H1 (cell line): ENCODE results near the gene UBE2E2. TPM values are rescaled to one million over a fixed set of nuclear protein-coding genes. Genes with fewer than 3 reads are reported as not detected.
A peak's percentile ranks its signal among the peaks of the same experiment; 100 is the strongest.

Source experiments
- CTCF ChIA-PET: fragments of 300-600 bp; sonication (Branson Sonifier 250); formaldehyde crosslinking; loops from one replicate; lab custom pipeline; 2021; ENCODE audit not compliant: partially characterized antibody; lab: Charles Lee
- POLR2A ChIA-PET: fragments of 300-600 bp; sonication (Branson Sonifier 250); formaldehyde crosslinking; loops from one replicate; lab custom pipeline; 2021; ENCODE audit warnings: inconsistent platforms; ENCODE audit not compliant: partially characterized antibody; lab: Charles Lee
- DNase-seq, 2 experiments: peaks; one replicate each; pipeline versions ENCODE4 v3.0.0 to v3.0.0-alpha.2; 2010 to 2022; ENCODE audit warnings: low spot score in 2 of 2, low read depth in 1 of 2, mixed read lengths in 1 of 2
- FAIRE-seq: peaks from 2 replicates; lab custom pipeline; 2011; peaks lifted over from hg19 to GRCh38; lab: Jason Lieb, UNC
- H2AFZ ChIP-seq: 2 replicates; pipeline ENCODE4 v1.8.1; 2012; ENCODE audit warnings: low read length, inconsistent platforms
- H2AK5ac ChIP-seq: 2 replicates; pipeline ENCODE4 v1.6.1; 2013; ENCODE audit warnings: low read depth, low read length
- H2BK120ac ChIP-seq: replicated peaks from 2 replicates; pipeline ENCODE3; 2013; ENCODE audit warnings: low read depth, low read length, inconsistent platforms
- H2BK12ac ChIP-seq: 2 replicates; pipeline ENCODE4 v1.6.1; 2013; ENCODE audit warnings: low read depth, low read length
- H2BK15ac ChIP-seq: 2 replicates; pipeline ENCODE4 v1.6.1; 2013; ENCODE audit warnings: low read length
- H2BK20ac ChIP-seq: 2 replicates; pipeline ENCODE4 v1.6.1; 2013; ENCODE audit warnings: low read length
- H2BK5ac ChIP-seq: 2 replicates; pipeline ENCODE4 v1.6.1; 2013; ENCODE audit warnings: low read depth, low read length
- H3K14ac ChIP-seq: 2 replicates; pipeline ENCODE4 v1.6.1; 2013; ENCODE audit warnings: inconsistent platforms; ENCODE audit not compliant: insufficient read length
- H3K18ac ChIP-seq: 2 replicates; pipeline ENCODE4 v1.6.1; 2013; ENCODE audit warnings: low read length; ENCODE audit errors: extremely low read depth
- H3K23ac ChIP-seq: 2 replicates; pipeline ENCODE4 v1.6.1; 2013; ENCODE audit warnings: inconsistent platforms; ENCODE audit not compliant: insufficient read length
- H3K23me2 ChIP-seq: 2 replicates; pipeline ENCODE4 v1.6.1; 2013; ENCODE audit warnings: low read depth, low read length
- H3K27ac ChIP-seq: 2 replicates; pipeline ENCODE4 v1.6.1; 2011; ENCODE audit warnings: low read depth, low read length, inconsistent platforms
- H3K27me3 ChIP-seq, 4 experiments: replicated peaks in 1 of 4; 1 replicate in 1 of 4; 2 replicates in 3 of 4; pipeline versions ENCODE4 v1.6.1 to v1.8.1; 2011 to 2013; ENCODE audit warnings: low read length in 3 of 4, mild to moderate bottlenecking in 3 of 4, inconsistent platforms in 2 of 4, mixed read lengths in 2 of 4, moderate library complexity in 1 of 4; ENCODE audit not compliant: control insufficient read depth in 3 of 4, insufficient read depth in 3 of 4; ENCODE audit errors: extremely low read depth in 1 of 4
- H3K36me3 ChIP-seq, 4 experiments: 2 replicates each; pipeline versions ENCODE4 v1.6.1 to v1.8.1; 2011 to 2013; ENCODE audit warnings: mild to moderate bottlenecking in 4 of 4, low read length in 3 of 4, moderate library complexity in 2 of 4, control low read depth in 1 of 4, inconsistent platforms in 1 of 4; ENCODE audit not compliant: insufficient read depth in 4 of 4, control insufficient read depth in 2 of 4
- H3K4ac ChIP-seq: replicated peaks from 2 replicates; pipeline ENCODE3; 2013; ENCODE audit warnings: low read length, low read depth, mixed read lengths, inconsistent platforms; ENCODE audit not compliant: insufficient read length
- H3K4me1 ChIP-seq, 4 experiments: replicated peaks in 1 of 4; 1 replicate in 1 of 4; 2 replicates in 3 of 4; pipeline versions ENCODE4 v1.6.1 to v1.8.1; 2011 to 2013; ENCODE audit warnings: low read length in 3 of 4, inconsistent platforms in 2 of 4, mixed read lengths in 1 of 4; ENCODE audit not compliant: insufficient read depth in 4 of 4, control insufficient read depth in 3 of 4
- H3K4me2 ChIP-seq, 2 experiments: 2 replicates each; pipeline versions ENCODE4 v1.6.1 to v1.8.1; 2011 to 2013; ENCODE audit warnings: low read depth in 2 of 2, low read length in 2 of 2, control low read depth in 1 of 2, inconsistent platforms in 1 of 2, mild to moderate bottlenecking in 1 of 2; ENCODE audit not compliant: insufficient read depth in 1 of 2
- H3K4me3 ChIP-seq, 4 experiments: fragments of 200-600, 300-600 bp in 1 of 4; sonication (generic), shearing (Covaris generic), sonication (Bioruptor Twin) in 1 of 4; 2 replicates each; pipeline versions ENCODE4 v1.5.1 to v1.8.1; 2011 to 2016; ENCODE audit warnings: low read length in 4 of 4, low read depth in 3 of 4, control low read depth in 2 of 4, inconsistent platforms in 2 of 4, mild to moderate bottlenecking in 2 of 4, mixed read lengths in 1 of 4, moderate library complexity in 1 of 4; ENCODE audit not compliant: insufficient read depth in 2 of 4; ENCODE audit errors: extremely low read depth in 1 of 4
- H3K56ac ChIP-seq: replicated peaks from 2 replicates; pipeline ENCODE3; 2013; ENCODE audit warnings: low read depth, mild to moderate bottlenecking, mixed read lengths, low read length, inconsistent platforms; ENCODE audit not compliant: insufficient read length
- H3K79me1 ChIP-seq: 2 replicates; pipeline ENCODE4 v1.6.1; 2013; ENCODE audit warnings: low read depth, low read length, control low read depth
- H3K79me2 ChIP-seq, 2 experiments: 2 replicates each; pipeline versions ENCODE4 v1.6.1 to v1.8.1; 2012 to 2013; ENCODE audit warnings: low read length in 2 of 2, mild to moderate bottlenecking in 2 of 2, inconsistent platforms in 1 of 2; ENCODE audit not compliant: insufficient read depth in 2 of 2, control insufficient read depth in 1 of 2
- H3K9ac ChIP-seq, 4 experiments: replicated peaks in 1 of 4; 1 replicate in 1 of 4; 2 replicates in 3 of 4; pipeline versions ENCODE4 v1.6.1 to v1.8.1; 2011 to 2013; ENCODE audit warnings: low read depth in 3 of 4, low read length in 3 of 4, control low read depth in 2 of 4, mild to moderate bottlenecking in 2 of 4, moderate library complexity in 2 of 4, inconsistent platforms in 1 of 4; ENCODE audit errors: extremely low read depth in 1 of 4
- H3K9me3 ChIP-seq, 2 experiments: 2 replicates each; pipeline versions ENCODE4 v1.6.1 to v1.8.1; 2012 to 2013; ENCODE audit warnings: mild to moderate bottlenecking in 2 of 2, moderate library complexity in 2 of 2, control low read depth in 1 of 2, inconsistent platforms in 1 of 2, low read depth in 1 of 2, low read length in 1 of 2, mixed read lengths in 1 of 2; ENCODE audit not compliant: insufficient read depth in 2 of 2
- H4K20me1 ChIP-seq, 2 experiments: replicated peaks in 1 of 2; 2 replicates each; pipeline versions ENCODE3 to v1.8.1; 2011 to 2013; ENCODE audit warnings: inconsistent platforms in 2 of 2, low read length in 2 of 2, mild to moderate bottlenecking in 1 of 2; ENCODE audit not compliant: insufficient read depth in 2 of 2, control insufficient read depth in 1 of 2
- H4K5ac ChIP-seq: 2 replicates; pipeline ENCODE4 v1.6.1; 2013; ENCODE audit warnings: low read length, low read depth, mixed read lengths, inconsistent platforms; ENCODE audit not compliant: insufficient read length
- H4K8ac ChIP-seq: 2 replicates; pipeline ENCODE4 v1.8.0; 2013; ENCODE audit warnings: mild to moderate bottlenecking, moderate library complexity, low read length, inconsistent platforms; ENCODE audit not compliant: insufficient read depth; ENCODE audit errors: extremely low read depth
- H4K91ac ChIP-seq: replicated peaks from 2 replicates; pipeline ENCODE3; 2013; ENCODE audit warnings: low read length, mixed read lengths, inconsistent platforms; ENCODE audit not compliant: insufficient read length
- EGR1 ChIP-seq: IDR thresholded peaks from 2 replicates; pipeline ENCODE4 v1.6.1; 2011; ENCODE audit warnings: low read depth, low read length, borderline replicate concordance
- EP300 ChIP-seq, 2 experiments: IDR thresholded peaks; 1 replicate in 1 of 2; 2 replicates in 1 of 2; pipeline ENCODE4 v1.6.1; 2011 to 2012; ENCODE audit warnings: low read depth in 2 of 2, low read length in 2 of 2, mild to moderate bottlenecking in 2 of 2, borderline replicate concordance in 1 of 2, inconsistent platforms in 1 of 2, moderate library complexity in 1 of 2
- SIX5 ChIP-seq: IDR thresholded peaks from 2 replicates; pipeline ENCODE4 v1.6.1; 2011; ENCODE audit warnings: mild to moderate bottlenecking, low read depth, low read length
- YY1 ChIP-seq: IDR thresholded peaks from 2 replicates; pipeline ENCODE4 v1.6.1; 2011; ENCODE audit warnings: low read depth, mild to moderate bottlenecking, low read length
- WGBS, 2 experiments: shearing (Covaris generic) in 1 of 2; methylation state at CpG; one replicate each; pipeline versions ENCODE4 v1.1.6 to v1.1.7; 2013 to 2015; ENCODE audit warnings: low lambda C conversion rate in 2 of 2, mixed read lengths in 2 of 2, inconsistent platforms in 1 of 2, low coverage in 1 of 2, missing lambda C conversion rate in 1 of 2; ENCODE audit not compliant: insufficient replicate concordance in 2 of 2, insufficient coverage in 1 of 2, insufficient read length in 1 of 2; ENCODE audit errors: extremely low coverage in 1 of 2, missing lambda C conversion rate in 1 of 2; 5-methylcytosine and 5-hydroxymethylcytosine counted together
- polyA plus RNA-seq, 7 experiments: library from polyadenylated mRNA; depleted of rRNA in 3 of 7; stranded (reverse) in 5 of 7; unstranded in 2 of 7; fragments of >200 nt in 5 of 7; fragments of 200-250 nt in 2 of 7; gene quantifications; 1 replicate in 5 of 7; 2 replicates in 1 of 7; 4 replicates in 1 of 7; pipeline versions ENCODE4 v1.2.1 to v1.2.3, GENCODE V29; 2011 to 2013; ENCODE audit warnings: missing spikeins in 2 of 7, mixed read lengths in 2 of 7
- total RNA-seq: library from RNA; stranded (reverse); fragmentation: NEBNext Ultra II Directional; extraction: Animal tissue kit (Norgen Biotek cat#: 25700); gene quantifications from 2 replicates; pipeline ENCODE4 v1.2.1, GENCODE V29; 2021

The UBE2E2 gene
- total and polyA plus RNA-seq, 2 of the 8 experiments (the other 6 are each of a cell fraction or from before 2014, with no cell fraction given), result 57.6 to 70.6 TPM

DNA sequence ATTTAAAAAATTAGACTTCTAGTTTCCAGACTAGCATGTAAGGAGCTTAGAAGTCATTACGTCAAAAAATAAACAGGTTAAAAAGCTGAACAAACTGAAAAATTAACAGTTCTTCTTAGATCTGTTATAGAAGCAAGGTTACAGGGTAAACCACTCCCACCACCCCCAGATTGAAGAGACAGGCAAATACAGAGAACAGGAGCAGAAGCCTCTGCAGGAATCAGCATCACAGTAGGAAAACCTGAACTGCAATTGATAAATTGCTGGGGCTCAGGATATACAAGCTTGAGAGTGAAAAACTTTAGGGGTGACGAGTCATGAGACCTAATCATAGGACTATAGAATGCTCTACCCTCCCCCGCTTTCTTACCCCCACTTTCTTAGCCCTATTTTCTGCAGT is 222.3 kb downstream of the UBE2E2 start:
- H3K27me3 ChIP-seq, result no peaks in the 10 kb centered on the region
- H4K8ac ChIP-seq, result no peak overlapping the region
- no peak overlapping the region for H2AK5ac ChIP-seq
- H3K14ac ChIP-seq, result no peak overlapping the region
- no peak overlapping the region for H3K4ac ChIP-seq
- ChIA-PET POLR2A (interaction anchor here (0.7 kb wide), 1 partner anchor 118 kb away, joined by 3 read pairs; no protein-coding TSS in a partner anchor), CTCF (interaction anchor here (1.0 kb wide), 1 partner anchor 9 kb away, joined by 3 read pairs; no protein-coding TSS in a partner anchor)
- no peak overlapping the region for H3K9ac ChIP-seq
- no peaks in the 10 kb centered on the region for H3K9me3 ChIP-seq
- no peaks in the 10 kb centered on the region for H3K79me1 ChIP-seq
- H2BK15ac ChIP-seq, result no peak overlapping the region
- H3K23me2 ChIP-seq, result no peaks in the 10 kb centered on the region
- WGBS, 2 experiments, result 74% methylated on average over 3 of the region's 3 CpGs; no CpG with 5 or more reads in 1 of the 2 experiments
- H2BK20ac ChIP-seq, result no peak overlapping the region
- 0 out of 4 replicates have a peak overlapping the region, but pooled peaks of 1 of the 2 experiments have one; percentile 15 for H3K4me2 ChIP-seq
- no peaks in the 10 kb centered on the region for H3K36me3 ChIP-seq
- H3K18ac ChIP-seq, result no peak overlapping the region
- no peak overlapping the region for H2BK120ac ChIP-seq
- H2BK12ac ChIP-seq, result no peak overlapping the region
- no peak overlapping the region for H4K91ac ChIP-seq
- no peaks in the 10 kb centered on the region for H3K4me1 ChIP-seq
- H3K79me2 ChIP-seq, result peaks cover 0 to 5% of the 10 kb centered on the region in 2 experiments; a peak in 1 of 4 replicates
- no peaks in the 10 kb centered on the region for H4K20me1 ChIP-seq
- no peak overlapping the region for H4K5ac ChIP-seq
- H2BK5ac ChIP-seq, result no peak overlapping the region
- DNase-seq (no peak), FAIRE-seq (no peak)
- H3K56ac ChIP-seq, result no peak overlapping the region
- no peak overlapping the region for H2AFZ ChIP-seq
- no peak overlapping the region for H3K23ac ChIP-seq
- no peak overlapping the region for H3K4me3 ChIP-seq
- H3K27ac ChIP-seq, result no peak overlapping the region
- TF ChIP-seq EP300 (IDR thresholded peaks at IDR 0.05; ENCODE audit: borderline replicate concordance in 1 of 2, low read depth in 2 of 2, low read length in 2 of 2) (no peak), YY1 (no peak), SIX5 (no peak), EGR1 (no peak)
